ENCODE measurements around the gene NRIP3. TPM values are rescaled to one million over a fixed set of nuclear protein-coding genes. Genes with fewer than 3 reads are reported as not detected.

The NRIP3 gene
- polyA plus RNA-seq, 3 donors = 0.28 to 4.8 (median 1.0) TPM

- WGBS (ENCODE audit: insufficient coverage) = no CpG with 5 or more reads among the region's 4 CpGs
- Mint-ChIP-seq H3K36me3 (peaks cover 50 to 70% of the 10 kb centered on the region in 2 donors), H3K27me3 (ENCODE audit: low read depth in 3 of 3) (no peaks in the 10 kb centered on the region), H3K9me3 (no peaks in the 10 kb centered on the region), H3K27ac (peak overlapping the region in 1 of 7 donors; percentile 80), H3K4me1 (peaks cover 9% of the 10 kb centered on the region), H3K4me3 (no peak overlapping the region)
- Histone ChIP-seq H3K27me3 (ENCODE audit: control insufficient read depth in 2 of 2, insufficient read depth in 2 of 2, low read length in 2 of 2) (no peaks in the 10 kb centered on the region), H3K27ac (ENCODE audit: low read depth in 1 of 2, low read length in 2 of 2) (no peak overlapping the region), H2AFZ (ENCODE audit: insufficient read depth, low read depth, low read length, poor library complexity, severe bottlenecking) (no peak overlapping the region), H3K36me3 (replicated peaks in 1 of 2; ENCODE audit: control insufficient read depth in 1 of 2, insufficient read depth in 2 of 2, low read length in 2 of 2) (peaks cover 51 to 68% of the 10 kb centered on the region in 2 donors), H3K9me3 (replicated peaks in 1 of 2; ENCODE audit: control insufficient read depth in 1 of 2, insufficient read depth in 1 of 2, low read length in 2 of 2) (no peaks in the 10 kb centered on the region), H3K4me1 (ENCODE audit: control insufficient read depth in 1 of 2, insufficient read depth in 2 of 2, low read length in 2 of 2) (no peaks in the 10 kb centered on the region), H3K79me2 (ENCODE audit: insufficient read depth, low read length) (peaks cover 40% of the 10 kb centered on the region), H3K4me3 (replicated peaks in 1 of 3; ENCODE audit: low read depth in 2 of 3, low read length in 3 of 3) (no peak overlapping the region), H3K9ac (ENCODE audit: insufficient read depth, low read length, poor library complexity, severe bottlenecking) (no peak overlapping the region), H3K4me2 (replicated peaks; ENCODE audit: extremely low read depth, low read length, poor library complexity, severe bottlenecking) (no peak overlapping the region), H4K20me1 (ENCODE audit: insufficient read depth, low read length) (peaks cover 40% of the 10 kb centered on the region)
- no peak for TF ChIP-seq CTCF (IDR thresholded peaks at IDR 0.05)
- DNase-seq = no peak
- intact Hi-C loops (cut with micrococcal nuclease) = no loop called here
Measured at GRCh38 chr11:8956860-8957259, 46.9 kb downstream of the NRIP3 start.

- Histone ChIP-seq H2AFZ (ENCODE audit: insufficient read depth, low read depth, low read length, poor library complexity, severe bottlenecking) (no peak overlapping the region), H4K20me1 (ENCODE audit: insufficient read depth, low read length) (no peaks in the 10 kb centered on the region), H3K36me3 (replicated peaks in 1 of 2; ENCODE audit: control insufficient read depth in 1 of 2, insufficient read depth in 2 of 2, low read length in 2 of 2) (peaks cover 56 to 67% of the 10 kb centered on the region in 2 donors), H3K4me2 (replicated peaks; ENCODE audit: extremely low read depth, low read length, poor library complexity, severe bottlenecking) (no peak overlapping the region), H3K27ac (ENCODE audit: low read depth in 1 of 2, low read length in 2 of 2) (no peak overlapping the region), H3K27me3 (ENCODE audit: control insufficient read depth in 2 of 2, insufficient read depth in 2 of 2, low read length in 2 of 2) (no peaks in the 10 kb centered on the region), H3K79me2 (ENCODE audit: insufficient read depth, low read length) (no peaks in the 10 kb centered on the region), H3K4me1 (ENCODE audit: control insufficient read depth in 1 of 2, insufficient read depth in 2 of 2, low read length in 2 of 2) (no peaks in the 10 kb centered on the region), H3K4me3 (replicated peaks in 1 of 3; ENCODE audit: low read depth in 2 of 3, low read length in 3 of 3) (no peak overlapping the region), H3K9ac (ENCODE audit: insufficient read depth, low read length, poor library complexity, severe bottlenecking) (no peak overlapping the region), H3K9me3 (replicated peaks in 1 of 2; ENCODE audit: control insufficient read depth in 1 of 2, insufficient read depth in 1 of 2, low read length in 2 of 2) (no peaks in the 10 kb centered on the region)
- Mint-ChIP-seq H3K27ac (peak overlapping the region in 2 of 7 donors; percentile 21 to 76), H3K27me3 (ENCODE audit: low read depth in 3 of 3) (no peaks in the 10 kb centered on the region), H3K4me1 (no peaks in the 10 kb centered on the region), H3K4me3 (no peak overlapping the region), H3K36me3 (peaks cover 62 to 72% of the 10 kb centered on the region in 2 donors), H3K9me3 (no peaks in the 10 kb centered on the region)
- WGBS (ENCODE audit: insufficient coverage) = no CpG with 5 or more reads among the region's 3 CpGs
- no peak for DNase-seq
- TF ChIP-seq CTCF (IDR thresholded peaks at IDR 0.05) = no peak
- intact Hi-C loops (cut with micrococcal nuclease) = no loop called here
Measured at GRCh38 chr11:8948886-8949285, 54.9 kb downstream of the NRIP3 start.

All from CD14-positive monocyte (primary cell).